CD14-positive monocyte (primary cell): ENCODE data around the gene MAML1. TPM values are rescaled to one million over a fixed set of nuclear protein-coding genes. Genes with fewer than 3 reads are reported as not detected.
A peak's percentile ranks its signal among the peaks of the same experiment; 100 is the strongest.

Experiments used
- DNase-seq, 3 donors: peaks; one replicate each; pipeline ENCODE4 v3.0.0-alpha.2; 2011 to 2022
- H2AFZ ChIP-seq: 2 replicates; pipeline ENCODE4 v1.6.0; 2012; ENCODE audit warnings: mild to moderate bottlenecking, low read depth, low read length, inconsistent platforms; ENCODE audit not compliant: insufficient read depth, poor library complexity, severe bottlenecking
- H3K27ac ChIP-seq, 2 donors: 1 replicate in 1 of 2; 2 replicates in 1 of 2; pipeline ENCODE4 v1.5.1; 2012 to 2013; ENCODE audit warnings: low read length in 2 of 2, control low read depth in 1 of 2, inconsistent platforms in 1 of 2, low read depth in 1 of 2, mild to moderate bottlenecking in 1 of 2
- H3K27me3 ChIP-seq, 2 donors: one replicate each; pipeline versions ENCODE4 v1.6.0 to v1.6.1; 2011 to 2013; ENCODE audit warnings: low read length in 2 of 2; ENCODE audit not compliant: control insufficient read depth in 2 of 2, insufficient read depth in 2 of 2
- H3K36me3 ChIP-seq, 2 donors: replicated peaks in 1 of 2; 1 replicate in 1 of 2; 2 replicates in 1 of 2; pipeline versions ENCODE4 v1.5.1 to v1.6.1; 2012 to 2013; ENCODE audit warnings: low read length in 2 of 2, control low read depth in 1 of 2, inconsistent platforms in 1 of 2, mild to moderate bottlenecking in 1 of 2; ENCODE audit not compliant: insufficient read depth in 2 of 2, control insufficient read depth in 1 of 2
- H3K4me1 ChIP-seq, 2 donors: 1 replicate in 1 of 2; 2 replicates in 1 of 2; pipeline versions ENCODE4 v1.5.1 to v1.6.1; 2012 to 2013; ENCODE audit warnings: low read length in 2 of 2, control low read depth in 1 of 2, inconsistent platforms in 1 of 2, mild to moderate bottlenecking in 1 of 2, moderate library complexity in 1 of 2; ENCODE audit not compliant: insufficient read depth in 2 of 2, control insufficient read depth in 1 of 2
- H3K4me2 ChIP-seq: replicated peaks from 2 replicates; pipeline ENCODE3; 2012; ENCODE audit warnings: low read length, moderate library complexity, mild to moderate bottlenecking; ENCODE audit not compliant: poor library complexity, severe bottlenecking; ENCODE audit errors: extremely low read depth
- H3K4me3 ChIP-seq, 3 experiments: fragments of 200-600 bp in 1 of 3; sonication (generic) in 1 of 3; replicated peaks in 1 of 3; 1 replicate in 2 of 3; 2 replicates in 1 of 3; pipeline ENCODE4 v1.5.1; 2011 to 2013; ENCODE audit warnings: low read length in 3 of 3, mild to moderate bottlenecking in 3 of 3, control low read depth in 2 of 3, low read depth in 2 of 3, inconsistent platforms in 1 of 3, moderate library complexity in 1 of 3
- H3K79me2 ChIP-seq: 2 replicates; pipeline ENCODE4 v1.6.0; 2012; ENCODE audit warnings: mild to moderate bottlenecking, control low read depth, inconsistent platforms, low read length, moderate library complexity; ENCODE audit not compliant: insufficient read depth
- H3K9ac ChIP-seq: 2 replicates; pipeline ENCODE4 v1.6.0; 2017; ENCODE audit warnings: low read length, mild to moderate bottlenecking; ENCODE audit not compliant: insufficient read depth, poor library complexity, severe bottlenecking
- H3K9me3 ChIP-seq, 2 donors: replicated peaks in 1 of 2; 1 replicate in 1 of 2; 2 replicates in 1 of 2; pipeline versions ENCODE4 v1.5.1 to v1.6.1; 2012 to 2013; ENCODE audit warnings: low read length in 2 of 2, control low read depth in 1 of 2; ENCODE audit not compliant: control insufficient read depth in 1 of 2, insufficient read depth in 1 of 2
- H4K20me1 ChIP-seq: 2 replicates; pipeline ENCODE4 v1.6.0; 2012; ENCODE audit warnings: mild to moderate bottlenecking, low read length, control low read depth, moderate library complexity; ENCODE audit not compliant: insufficient read depth
- H3K27ac Mint-ChIP-seq, 7 donors: one replicate each; pipeline ENCODE4 v1.8.0; 2020; ENCODE audit warnings: mild to moderate bottlenecking in 7 of 7, mixed read lengths in 7 of 7, moderate library complexity in 6 of 7, inconsistent platforms in 2 of 7
- H3K27me3 Mint-ChIP-seq, 3 donors: one replicate each; pipeline ENCODE4 v1.8.0; 2021 to 2022; ENCODE audit warnings: low read depth in 3 of 3, mild to moderate bottlenecking in 3 of 3, mixed read lengths in 3 of 3, moderate library complexity in 3 of 3, inconsistent platforms in 1 of 3
- H3K36me3 Mint-ChIP-seq, 2 donors: one replicate each; pipeline ENCODE4 v1.8.0; 2020; ENCODE audit warnings: mixed read lengths in 2 of 2, inconsistent platforms in 1 of 2, mild to moderate bottlenecking in 1 of 2
- H3K4me1 Mint-ChIP-seq: one replicate; pipeline ENCODE4 v1.8.0; 2020; ENCODE audit warnings: mild to moderate bottlenecking, mixed read lengths
- H3K4me3 Mint-ChIP-seq, 2 donors: one replicate each; pipeline ENCODE4 v1.8.0; 2020; ENCODE audit warnings: mild to moderate bottlenecking in 2 of 2, mixed read lengths in 2 of 2, moderate library complexity in 1 of 2
- H3K9me3 Mint-ChIP-seq, 7 donors: one replicate each; pipeline ENCODE4 v1.8.0; 2020 to 2022; ENCODE audit warnings: mixed read lengths in 7 of 7, mild to moderate bottlenecking in 6 of 7, moderate library complexity in 6 of 7, inconsistent platforms in 2 of 7
- CTCF ChIP-seq: fragments of 200-600 bp; IDR thresholded peaks from one replicate; pipeline ENCODE4 v1.8.0; 2022; ENCODE audit warnings: antibody characterized with exemption, mild to moderate bottlenecking
- WGBS: methylation state at CpG from one replicate; pipeline ENCODE4 v1.1.5; 2013; ENCODE audit warnings: missing lambda C conversion rate; ENCODE audit not compliant: insufficient coverage; 5-methylcytosine and 5-hydroxymethylcytosine counted together
- intact Hi-C, 2 donors: fragments of 100-400 bp; cut with micrococcal nuclease; formaldehyde crosslinking; loops; one replicate each; pipeline versions ENCODE4 v1.15.0 to v1.15.1; 2023
- polyA plus RNA-seq, 3 donors: library from polyadenylated mRNA; depleted of rRNA in 1 of 3; unstranded in 2 of 3; stranded (reverse) in 1 of 3; fragments of 300-500 nt in 2 of 3; fragments of >200 nt in 1 of 3; fragmentation: Illumina TruSeq in 2 of 3; gene quantifications; 1 replicate in 2 of 3; 2 replicates in 1 of 3; pipeline ENCODE4 v1.2.3, GENCODE V29; 2012 to 2021

MAML1 gene
- polyA plus RNA-seq, 3 donors, result 2.2 to 11.0 (median 2.7) TPM

- H3K4me1 Mint-ChIP-seq, result peaks cover 22% of the 10 kb centered on the region
- Histone ChIP-seq H3K4me3 (no peak overlapping the region), H2AFZ (no peak overlapping the region), H4K20me1 (peaks cover 100% of the 10 kb centered on the region), H3K36me3 (peaks cover 4 to 22% of the 10 kb centered on the region in 2 donors), H3K9ac (no peak overlapping the region), H3K4me2 (no peak overlapping the region), H3K4me1 (peaks cover 12 to 22% of the 10 kb centered on the region in 2 donors), H3K27me3 (no peaks in the 10 kb centered on the region), H3K27ac (peak overlapping the region in 1 of 2 donors; percentile 73), H3K79me2 (peaks cover 99% of the 10 kb centered on the region), H3K9me3 (no peaks in the 10 kb centered on the region)
- intact Hi-C loops, result no loop called here
- WGBS, result 100% methylated on average over 1 of the region's 2 CpGs
- peak overlapping the region in 1 of 2 donors; percentile 46 for H3K4me3 Mint-ChIP-seq
- no peak for DNase-seq
- H3K27ac Mint-ChIP-seq, result peak overlapping the region; percentile 63 to 94 (median 84)
- peaks cover 17 to 42% of the 10 kb centered on the region in 2 donors for H3K36me3 Mint-ChIP-seq
- no peaks in the 10 kb centered on the region for H3K9me3 Mint-ChIP-seq
- H3K27me3 Mint-ChIP-seq, result peaks cover 0 to 3% (median 0%) of the 10 kb centered on the region in 3 donors
- TF ChIP-seq CTCF, result no peak
Observed at GRCh38 chr5:179746872-179747271, 14.2 kb downstream of the MAML1 start.

GRCh38 chr5:179747811-179748210, 15.2 kb downstream of the MAML1 start:
- TF ChIP-seq CTCF, result no peak
- 20% methylated on average over 1 of the region's 3 CpGs for WGBS
- Histone ChIP-seq H3K36me3 (peaks cover 4 to 24% of the 10 kb centered on the region in 2 donors), H3K9ac (no peak overlapping the region), H2AFZ (no peak overlapping the region), H3K79me2 (peaks cover 97% of the 10 kb centered on the region), H3K27ac (peak overlapping the region; percentile 32 to 64), H3K27me3 (no peaks in the 10 kb centered on the region), H3K9me3 (no peaks in the 10 kb centered on the region), H4K20me1 (peaks cover 97% of the 10 kb centered on the region), H3K4me3 (no peak overlapping the region), H3K4me1 (peaks cover 12 to 22% of the 10 kb centered on the region in 2 donors), H3K4me2 (peak overlapping the region; percentile 3)
- Mint-ChIP-seq H3K9me3 (no peaks in the 10 kb centered on the region), H3K27me3 (peaks cover 0 to 3% (median 0%) of the 10 kb centered on the region in 3 donors), H3K36me3 (peaks cover 17 to 45% of the 10 kb centered on the region in 2 donors), H3K4me3 (peak overlapping the region in 1 of 2 donors; percentile 60), H3K27ac (peak overlapping the region; percentile 73 to 94 (median 87)), H3K4me1 (peaks cover 22% of the 10 kb centered on the region)
- intact Hi-C loops, result no loop called here
- DNase-seq, result peak; percentile 69 to 83 (median 76)
